HCT116 (cell line): ENCODE results near the gene SETD1A. TPM values are rescaled to one million over a fixed set of nuclear protein-coding genes. Genes with fewer than 3 reads are reported as not detected.

Source experiments
- ATAC-seq: fragments of 200-7000 bp; cut with Tn5 transposase; 2 replicates; pipeline ENCODE4 v1.9.1; 2020; ENCODE audit warnings: mild to moderate bottlenecking, moderate library complexity
- BruUV-seq: library from RNA; stranded (reverse); fragments of 400-500 nt; replicated peaks from 2 replicates; lab custom pipeline; 2021; lab: Mats Ljungman, UMichigan
- CTCF ChIA-PET: fragments of 300-600 bp; sonication (Branson Sonifier 250); formaldehyde crosslinking; loops from one replicate; lab custom pipeline; 2021; ENCODE audit warnings: antibody characterized with exemption; lab: Charles Lee
- POLR2A ChIA-PET: fragments of 300-600, 350-600 bp; sonication (Branson Sonifier 250); formaldehyde crosslinking; loops from one replicate; lab custom pipeline; 2021; ENCODE audit warnings: antibody characterized with exemption; lab: Charles Lee
- RAD21 ChIA-PET, 2 experiments: fragments of 300-600 bp; sonication (Branson Sonifier 250); formaldehyde crosslinking; loops; one replicate each; lab custom pipeline; 2023; ENCODE audit warnings: low total read pairs in 2 of 2; ENCODE audit not compliant: uncharacterized antibody in 2 of 2, unreplicated experiment in 2 of 2, low non-redundant PET in 1 of 2; lab: Charles Lee
- DNase-seq: peaks from one replicate; pipeline ENCODE4 v3.0.0-alpha.2; 2010; ENCODE audit warnings: low read depth, low spot score
- H2AFZ ChIP-seq: fragments of 200-600 bp; shearing (Covaris generic), sonication (generic); 2 replicates; pipeline ENCODE4 v1.6.1; 2017; ENCODE audit warnings: low read depth, mixed run types, mixed read lengths, antibody characterized with exemption, low read length; ENCODE audit not compliant: poor library complexity, severe bottlenecking
- H3K27ac ChIP-seq: 2 replicates; pipeline ENCODE4 v1.5.1; 2012; ENCODE audit warnings: low read depth, low read length
- H3K27me3 ChIP-seq: fragments of 200-600 bp; sonication (generic); 2 replicates; pipeline ENCODE4 v1.6.1; 2016; ENCODE audit warnings: mixed run types, low read length, mixed read lengths; ENCODE audit not compliant: insufficient read depth
- H3K36me3 ChIP-seq, 2 experiments: fragments of 200-500 bp in 1 of 2; fragments of 200-600 bp in 1 of 2; sonication (Bioruptor generic) in 1 of 2; sonication (generic) in 1 of 2; 2 replicates each; pipeline versions ENCODE4 v1.5.1 to v1.6.1; 2014 to 2016; ENCODE audit warnings: low read length in 2 of 2, inconsistent platforms in 1 of 2, mixed read lengths in 1 of 2, mixed run types in 1 of 2; ENCODE audit not compliant: insufficient read depth in 2 of 2, control insufficient read depth in 1 of 2
- H3K4me1 ChIP-seq, 2 experiments: fragments of 200-600 bp in 1 of 2; sonication (generic) in 1 of 2; 2 replicates each; pipeline versions ENCODE4 v1.5.1 to v1.6.1; 2012 to 2017; ENCODE audit warnings: low read length in 2 of 2, inconsistent platforms in 1 of 2, mild to moderate bottlenecking in 1 of 2, mixed read lengths in 1 of 2, mixed run types in 1 of 2, moderate library complexity in 1 of 2; ENCODE audit not compliant: insufficient read depth in 2 of 2, control insufficient read depth in 1 of 2
- H3K4me2 ChIP-seq: fragments of 200-600 bp; sonication (generic); 2 replicates; pipeline ENCODE4 v1.6.1; 2017; ENCODE audit warnings: mixed run types, low read length, mixed read lengths
- H3K4me3 ChIP-seq, 2 experiments: fragments of 200-600 bp in 1 of 2; sonication (generic) in 1 of 2; replicated peaks in 1 of 2; 2 replicates each; pipeline ENCODE4 v1.5.1; 2011 to 2016; ENCODE audit warnings: low read length in 2 of 2, control low read depth in 1 of 2, low read depth in 1 of 2, mild to moderate bottlenecking in 1 of 2, mixed read lengths in 1 of 2, mixed run types in 1 of 2
- H3K79me2 ChIP-seq: fragments of 200-600 bp; sonication (generic); 2 replicates; pipeline ENCODE4 v1.6.1; 2017; ENCODE audit warnings: mild to moderate bottlenecking, mixed run types, low read length, moderate library complexity, mixed read lengths; ENCODE audit not compliant: insufficient read depth
- H3K9ac ChIP-seq: fragments of 200-600 bp; sonication (generic); 2 replicates; pipeline ENCODE4 v1.6.1; 2016; ENCODE audit warnings: low read length, mixed read lengths
- H3K9me2 ChIP-seq: fragments of 200-600 bp; sonication (generic), shearing (Covaris generic); 2 replicates; pipeline ENCODE4 v1.6.1; 2017; ENCODE audit warnings: mixed run types, mild to moderate bottlenecking, moderate library complexity; ENCODE audit not compliant: insufficient read depth
- H3K9me3 ChIP-seq, 2 experiments: fragments of 200-500 bp in 1 of 2; fragments of 200-600 bp in 1 of 2; sonication (Bioruptor generic) in 1 of 2; sonication (generic) in 1 of 2; 2 replicates each; pipeline ENCODE4 v1.6.1; 2014 to 2017; ENCODE audit warnings: low read length in 2 of 2, mixed read lengths in 2 of 2, inconsistent platforms in 1 of 2, low read depth in 1 of 2, mild to moderate bottlenecking in 1 of 2, mixed run types in 1 of 2, moderate library complexity in 1 of 2; ENCODE audit not compliant: control insufficient read depth in 1 of 2, insufficient read depth in 1 of 2
- H4K20me1 ChIP-seq: fragments of 200-600 bp; sonication (generic), shearing (Covaris generic); 2 replicates; pipeline ENCODE4 v1.6.1; 2017; ENCODE audit warnings: mixed run types, mild to moderate bottlenecking, moderate library complexity; ENCODE audit not compliant: insufficient read depth
- ATF3 ChIP-seq: IDR thresholded peaks from 2 replicates; pipeline ENCODE4 v1.6.1; 2012
- CBX3 ChIP-seq: IDR thresholded peaks from 2 replicates; pipeline ENCODE4 v1.6.1; 2012; ENCODE audit warnings: low read depth
- CEBPB ChIP-seq: IDR thresholded peaks from 2 replicates; pipeline ENCODE4 v1.6.1; 2012; ENCODE audit warnings: low read depth
- CTCF ChIP-seq, 3 experiments: fragments of 200-600 bp in 1 of 3; sonication (generic) in 1 of 3; IDR thresholded peaks in 2 of 3; conservative IDR thresholded peaks in 1 of 3; 2 replicates each; pipeline ENCODE4 v1.5.1; 2012 to 2017; ENCODE audit warnings: low read depth in 2 of 3, low read length in 2 of 3, antibody characterized with exemption in 1 of 3, borderline replicate concordance in 1 of 3, control low read depth in 1 of 3, mild to moderate bottlenecking in 1 of 3, mixed read lengths in 1 of 3, mixed run types in 1 of 3, moderate library complexity in 1 of 3; ENCODE audit not compliant: insufficient read depth in 1 of 3
- ELF1 ChIP-seq: IDR thresholded peaks from 2 replicates; pipeline ENCODE4 v1.6.1; 2012; ENCODE audit warnings: low read depth, borderline replicate concordance
- EZH2 ChIP-seq: fragments of 200-600 bp; sonication (generic); IDR thresholded peaks from 2 replicates; pipeline ENCODE4 v1.6.1; 2017; ENCODE audit warnings: antibody characterized with exemption, mixed run types
- EZH2phosphoT487 ChIP-seq: fragments of 200-600 bp; IDR thresholded peaks from 2 replicates; pipeline ENCODE4 v1.6.1; 2018; ENCODE audit warnings: antibody characterized with exemption, borderline replicate concordance
- FOSL1 ChIP-seq: IDR thresholded peaks from 2 replicates; pipeline ENCODE4 v1.6.1; 2012; ENCODE audit warnings: low read depth
- JUND ChIP-seq: IDR thresholded peaks from 2 replicates; pipeline ENCODE4 v1.6.1; 2012
- POLR2AphosphoS5 ChIP-seq: IDR thresholded peaks from 2 replicates; pipeline ENCODE4 v1.6.1; 2011; ENCODE audit warnings: mild to moderate bottlenecking, low read depth, low read length, moderate library complexity
- SP1 ChIP-seq: IDR thresholded peaks from 2 replicates; pipeline ENCODE4 v1.6.1; 2012; ENCODE audit warnings: low read depth
- SRF ChIP-seq: IDR thresholded peaks from 2 replicates; pipeline ENCODE4 v1.6.1; 2012; ENCODE audit warnings: low read depth
- TCF7L2 ChIP-seq: IDR thresholded peaks from 2 replicates; pipeline ENCODE4 v1.7.0; 2011; ENCODE audit warnings: borderline replicate concordance, inconsistent platforms; ENCODE audit not compliant: insufficient read depth, insufficient read length; ENCODE audit errors: extremely low read depth
- YY1 ChIP-seq: IDR thresholded peaks from 2 replicates; pipeline ENCODE4 v1.6.1; 2011; ENCODE audit warnings: low read length, low read depth, moderate library complexity, mild to moderate bottlenecking; ENCODE audit not compliant: insufficient replicate concordance; ENCODE audit errors: extremely low read depth
- ZBTB33 ChIP-seq: IDR thresholded peaks from 2 replicates; pipeline ENCODE4 v1.6.1; 2011; ENCODE audit warnings: mild to moderate bottlenecking, low read length, moderate library complexity; ENCODE audit not compliant: insufficient replicate concordance; ENCODE audit errors: extremely low read depth
- ZFX ChIP-seq: fragments of 450-650 bp; IDR thresholded peaks from 2 replicates; pipeline ENCODE4 v1.6.1; 2017
- ZNF274 ChIP-seq: fragments of 200-500 bp; sonication (Bioruptor generic); IDR thresholded peaks from 2 replicates; pipeline ENCODE4 v1.6.1; 2014; ENCODE audit warnings: mild to moderate bottlenecking, low read depth, low read length, inconsistent platforms
- intact Hi-C: fragments of 100-400 bp; cut with micrococcal nuclease; formaldehyde crosslinking; loops from 2 replicates; pipeline ENCODE4 v1.10.0; 2022
- total RNA-seq: library from RNA; stranded (reverse); gene quantifications from one replicate; pipeline ENCODE4 v1.2.1, GENCODE V29; 2021; ENCODE audit not compliant: unreplicated experiment

The SETD1A gene
- total RNA-seq, 1 experiment from 2014 or later: 26.9 TPM

GRCh38 chr16:30964574-30965226 is 7.1 kb downstream of the SETD1A start (continued):
- no peak for TF ChIP-seq EZH2

GRCh38 chr16:30965436-30965835 is 7.9 kb downstream of the SETD1A start:
- no peak for DNase-seq
- ChIA-PET CTCF (no interaction called here), RAD21 (no interaction called here), POLR2A (no interaction called here)
- ATAC-seq: peak; percentile 47
- no peak overlapping the region for H3K9ac ChIP-seq
- H4K20me1 ChIP-seq: no peaks in the 10 kb centered on the region
- no peak overlapping the region for H3K27ac ChIP-seq
- no peak overlapping the region for H2AFZ ChIP-seq
- peaks cover 6% of the 10 kb centered on the region; the same call in 1 of the 2 replicates for H3K79me2 ChIP-seq
- H3K9me3 ChIP-seq: no peaks in the 10 kb centered on the region
- intact Hi-C loops: no loop called here
- no peaks in the 10 kb centered on the region for H3K9me2 ChIP-seq
- H3K4me3 ChIP-seq: no peak overlapping the region
- H3K36me3 ChIP-seq: peaks cover 57 to 64% of the 10 kb centered on the region in 2 experiments
- H3K4me1 ChIP-seq: no peaks in the 10 kb centered on the region
- no peaks in the 10 kb centered on the region for H3K27me3 ChIP-seq
- TF ChIP-seq FOSL1 (no peak), CBX3 (no peak), TCF7L2 (no peak), ZFX (no peak), SP1 (no peak), EZH2phosphoT487 (no peak), JUND (no peak), YY1 (no peak), SRF (no peak), ELF1 (no peak), ZNF274 (no peak), CTCF (IDR thresholded peaks at IDR 0.05 in 2 of 3, conservative IDR thresholded peaks at IDR 0.05 in 1 of 3; ENCODE audit: borderline replicate concordance in 1 of 3, insufficient read depth in 1 of 3, low read depth in 2 of 3, low read length in 2 of 3) (no peak), CEBPB (no peak), EZH2 (no peak), ZBTB33 (no peak), ATF3 (no peak), POLR2AphosphoS5 (no peak)
- BruUV-seq: no TSS peak
- H3K4me2 ChIP-seq: no peak overlapping the region
